ENCODE results near the gene TMEM88. TPM values are rescaled to one million over a fixed set of nuclear protein-coding genes. Genes with fewer than 3 reads are reported as not detected.

Gene TMEM88
- total and polyA plus RNA-seq, 8 donors, result 5.7 to 25.5 (median 14.7) TPM

DNA sequence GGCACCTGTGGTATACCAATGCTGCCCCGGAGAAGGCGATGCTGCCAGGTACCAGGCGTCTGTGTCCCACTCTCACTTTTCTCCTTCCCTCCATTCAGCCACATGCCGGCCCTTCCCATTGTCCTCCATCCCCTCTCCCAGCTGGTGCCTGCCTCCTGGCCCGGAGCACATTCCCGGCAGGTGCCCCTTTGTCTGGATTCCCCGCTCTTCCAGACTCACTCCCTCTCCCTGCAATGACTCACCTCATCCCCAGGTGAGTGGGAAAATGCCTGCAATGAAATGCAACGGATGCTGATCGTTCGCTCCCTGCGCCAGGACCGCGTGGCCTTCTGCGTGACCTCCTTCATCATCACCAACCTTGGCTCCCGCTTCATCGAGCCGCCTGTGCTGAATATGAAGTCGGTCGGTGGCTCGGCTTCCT lies 31.3 kb upstream of the TMEM88 start:
- Histone ChIP-seq H3K4me3 (no peak overlapping the region), H3K4me1 (no peaks in the 10 kb centered on the region), H3K9me3 (no peaks in the 10 kb centered on the region), H3K36me3 (no peaks in the 10 kb centered on the region), H3K27me3 (no peaks in the 10 kb centered on the region), H3K27ac (no peak overlapping the region)
- DNase-seq (no peak), ATAC-seq (no peak)
- no peak for TF ChIP-seq CTCF (IDR thresholded peaks at IDR 0.05)
- intact Hi-C loops (cut with DNase I), result no loop called here

- no peak for DNase-seq
- H3K4me3 ChIP-seq, result no peak overlapping the region
- intact Hi-C loops (cut with DNase I), result no loop called here
These were observed 30.6 kb upstream of the TMEM88 start for GRCh38 chr17:7824021-7824924.

GRCh38 chr17:7825206-7825990 lies 29.5 kb upstream of the TMEM88 start:
- TF ChIP-seq CTCF (IDR thresholded peaks at IDR 0.05), result no peak
- Histone ChIP-seq H3K27ac (no peak overlapping the region), H3K36me3 (no peaks in the 10 kb centered on the region), H3K9me3 (no peaks in the 10 kb centered on the region), H3K27me3 (no peaks in the 10 kb centered on the region), H3K4me3 (no peak overlapping the region), H3K4me1 (no peaks in the 10 kb centered on the region)
- intact Hi-C loops (cut with DNase I), result no loop called here
- no peak for DNase-seq
- ATAC-seq, result no peak

More at GRCh38 chr17:7824021-7824924, 30.6 kb upstream of the TMEM88 start:
- Histone ChIP-seq H3K9me3 (no peaks in the 10 kb centered on the region), H3K4me1 (no peaks in the 10 kb centered on the region), H3K27me3 (no peaks in the 10 kb centered on the region), H3K27ac (no peak overlapping the region), H3K36me3 (no peaks in the 10 kb centered on the region)
- no peak for ATAC-seq
- TF ChIP-seq CTCF (IDR thresholded peaks at IDR 0.05), result no peak

DNA sequence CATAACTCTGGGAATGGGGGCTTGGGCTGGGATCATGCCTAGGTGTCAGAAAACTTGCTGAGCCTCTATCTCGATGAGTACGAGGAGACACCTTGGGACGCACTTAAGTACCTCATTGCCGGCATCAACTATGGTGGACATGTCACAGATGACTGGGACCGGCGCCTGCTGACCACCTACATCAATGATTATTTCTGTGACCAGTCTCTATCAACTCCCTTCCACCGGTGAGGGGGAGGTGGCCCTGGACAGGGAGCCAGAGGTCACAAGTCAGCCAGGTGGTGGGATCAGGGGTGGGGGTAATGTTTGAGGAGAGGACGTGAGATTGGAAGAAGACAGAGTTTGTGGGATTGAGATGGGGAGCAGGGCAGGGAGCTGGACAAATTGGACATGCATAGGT lies 24.2 kb upstream of the TMEM88 start:
- H3K4me3 ChIP-seq, result no peak overlapping the region
- TF ChIP-seq CTCF (IDR thresholded peaks at IDR 0.05), result no peak
- intact Hi-C loops (cut with DNase I), result no loop called here
- H3K9me3 ChIP-seq, result no peaks in the 10 kb centered on the region
- ATAC-seq (no peak), DNase-seq (no peak)
- H3K36me3 ChIP-seq, result no peaks in the 10 kb centered on the region
- H3K4me1 ChIP-seq, result peaks cover 0 to 13% of the 10 kb centered on the region in 2 donors
- no peaks in the 10 kb centered on the region for H3K27me3 ChIP-seq
- H3K27ac ChIP-seq, result no peak overlapping the region

GRCh38 chr17:7831233-7831632 lies 23.6 kb upstream of the TMEM88 start:
- DNase-seq (no peak), ATAC-seq (no peak)
- Histone ChIP-seq H3K9me3 (no peaks in the 10 kb centered on the region), H3K36me3 (no peaks in the 10 kb centered on the region), H3K27me3 (no peaks in the 10 kb centered on the region), H3K27ac (no peak overlapping the region), H3K4me1 (peaks cover 0 to 16% of the 10 kb centered on the region in 2 donors), H3K4me3 (no peak overlapping the region)
- TF ChIP-seq CTCF (IDR thresholded peaks at IDR 0.05), result no peak
- intact Hi-C loops (cut with DNase I), result no loop called here

Data from left lung (tissue), 10 donors.